Stomach (tissue), 4 donors: Measurements from ENCODE around the gene SLC6A11.

Experiments used
- CTCF ChIP-seq, 7 experiments: fragments of 450-650 bp in 4 of 7; fragments of 200-600 bp in 3 of 7; sonication (generic) in 3 of 7; IDR thresholded peaks; one replicate each; pipeline ENCODE4 v1.5.1; 2016 to 2019; ENCODE audit warnings: antibody characterized with exemption in 7 of 7, control low read depth in 2 of 7, mild to moderate bottlenecking in 1 of 7
- EP300 ChIP-seq: sonication (generic); formaldehyde crosslinking; IDR thresholded peaks from one replicate; pipeline ENCODE4 v1.6.1; 2017; ENCODE audit warnings: antibody characterized with exemption
- POLR2A ChIP-seq, 4 donors: fragments of 450-650 bp; IDR thresholded peaks; one replicate each; pipeline ENCODE4 v1.6.1; 2016; ENCODE audit warnings: antibody characterized with exemption in 4 of 4, control low read depth in 2 of 4, mild to moderate bottlenecking in 1 of 4, moderate library complexity in 1 of 4
- POLR2AphosphoS5 ChIP-seq, 3 donors: sonication (generic); formaldehyde crosslinking; IDR thresholded peaks; one replicate each; pipeline ENCODE4 v1.6.1; 2016; ENCODE audit warnings: antibody characterized with exemption in 3 of 3

GRCh38 chr3:10857235-10857634 is 41.2 kb downstream of the SLC6A11 start:
- TF ChIP-seq EP300 (no peak), POLR2A (IDR thresholded peaks at IDR 0.05) (no peak), CTCF (IDR thresholded peaks at IDR 0.05) (no peak), POLR2AphosphoS5 (IDR thresholded peaks at IDR 0.05) (no peak)
